Hepatocyte (in vitro differentiated cells): ENCODE data around the gene RPH3AL. TPM values are rescaled to one million over a fixed set of nuclear protein-coding genes. Genes with fewer than 3 reads are reported as not detected.

Experiments
- DNase-seq: peaks from one replicate; pipeline ENCODE4 v3.0.0-alpha.2; 2016; ENCODE audit warnings: low spot score
- H2AFZ ChIP-seq: fragments of 200-600 bp; sonication (generic); 2 replicates; pipeline ENCODE4 v1.6.0; 2016; ENCODE audit warnings: antibody characterized with exemption, mild to moderate bottlenecking
- H3K27ac ChIP-seq: fragments of 200-600 bp; sonication (generic); 2 replicates; pipeline ENCODE4 v1.5.1; 2016; ENCODE audit warnings: mild to moderate bottlenecking
- H3K27me3 ChIP-seq: fragments of 200-600 bp; sonication (generic); 2 replicates; pipeline ENCODE4 v1.6.1; 2016
- H3K36me3 ChIP-seq: fragments of 200-600 bp; sonication (generic); replicated peaks from 2 replicates; pipeline ENCODE4 v1.5.1; 2016; ENCODE audit warnings: low read depth; ENCODE audit not compliant: insufficient read depth
- H3K4me1 ChIP-seq: fragments of 200-600 bp; sonication (generic); 2 replicates; pipeline ENCODE4 v1.5.1; 2016; ENCODE audit warnings: mild to moderate bottlenecking, moderate library complexity; ENCODE audit not compliant: insufficient read depth
- H3K4me2 ChIP-seq: fragments of 200-600 bp; sonication (generic); 2 replicates; pipeline ENCODE4 v1.6.0; 2016
- H3K4me3 ChIP-seq: fragments of 200-600 bp; sonication (generic); 2 replicates; pipeline ENCODE4 v1.5.1; 2016; ENCODE audit warnings: mild to moderate bottlenecking
- H3K79me2 ChIP-seq: fragments of 200-600 bp; sonication (generic); 2 replicates; pipeline ENCODE4 v1.6.0; 2017; ENCODE audit warnings: mild to moderate bottlenecking
- H3K9me2 ChIP-seq: fragments of 200-600 bp; sonication (generic); replicated peaks from 2 replicates; pipeline ENCODE4 v1.6.0; 2017; ENCODE audit warnings: mild to moderate bottlenecking; ENCODE audit not compliant: insufficient read depth
- H3K9me3 ChIP-seq: fragments of 200-600 bp; sonication (generic); 2 replicates; pipeline ENCODE4 v1.5.1; 2016; ENCODE audit warnings: low read depth, mild to moderate bottlenecking
- H4K20me1 ChIP-seq: fragments of 200-600 bp; sonication (generic); 2 replicates; pipeline ENCODE4 v1.6.0; 2016; ENCODE audit warnings: mild to moderate bottlenecking; ENCODE audit not compliant: insufficient read depth, poor library complexity, severe bottlenecking
- EZH2 ChIP-seq: fragments of 200-600 bp; sonication (generic); IDR thresholded peaks from 2 replicates; pipeline ENCODE4 v1.6.1; 2016; ENCODE audit warnings: antibody characterized with exemption, mild to moderate bottlenecking, borderline replicate concordance
- EZH2phosphoT487 ChIP-seq: fragments of 200-600 bp; sonication (generic); IDR thresholded peaks from one replicate; pipeline ENCODE4 v1.6.1; 2018; ENCODE audit warnings: antibody characterized with exemption, mild to moderate bottlenecking, low read depth, moderate library complexity; ENCODE audit not compliant: unreplicated experiment, severe bottlenecking
- WGBS: methylation state at CpG from one replicate; pipeline ENCODE4 v1.1.6; 2016; ENCODE audit warnings: low lambda C conversion rate; ENCODE audit errors: missing lambda C conversion rate; 5-methylcytosine and 5-hydroxymethylcytosine counted together
- polyA plus RNA-seq: library from polyadenylated mRNA; unstranded; fragments of >200 nt; fragmentation: Nextera tagmentation; extraction: Ambion mirVana; gene quantifications from 2 replicates; pipeline ENCODE4 v1.2.1, GENCODE V29; 2016
- total RNA-seq: library from RNA; depleted of rRNA; stranded (reverse); fragments of >200 nt; gene quantifications from 2 replicates; pipeline ENCODE4 v1.2.3, GENCODE V29; 2014
- TF ChIP-seq, protein P1 (sequence below): fragments of 200-600 bp; sonication (generic); IDR thresholded peaks from 2 replicates; pipeline ENCODE4 v1.5.1; 2016; ENCODE audit warnings: antibody characterized with exemption, mild to moderate bottlenecking; ENCODE audit not compliant: poor library complexity

The RPH3AL gene
- total and polyA plus RNA-seq, 2 experiments from 2014 or later, result 7.0 to 7.6 TPM

DNA sequence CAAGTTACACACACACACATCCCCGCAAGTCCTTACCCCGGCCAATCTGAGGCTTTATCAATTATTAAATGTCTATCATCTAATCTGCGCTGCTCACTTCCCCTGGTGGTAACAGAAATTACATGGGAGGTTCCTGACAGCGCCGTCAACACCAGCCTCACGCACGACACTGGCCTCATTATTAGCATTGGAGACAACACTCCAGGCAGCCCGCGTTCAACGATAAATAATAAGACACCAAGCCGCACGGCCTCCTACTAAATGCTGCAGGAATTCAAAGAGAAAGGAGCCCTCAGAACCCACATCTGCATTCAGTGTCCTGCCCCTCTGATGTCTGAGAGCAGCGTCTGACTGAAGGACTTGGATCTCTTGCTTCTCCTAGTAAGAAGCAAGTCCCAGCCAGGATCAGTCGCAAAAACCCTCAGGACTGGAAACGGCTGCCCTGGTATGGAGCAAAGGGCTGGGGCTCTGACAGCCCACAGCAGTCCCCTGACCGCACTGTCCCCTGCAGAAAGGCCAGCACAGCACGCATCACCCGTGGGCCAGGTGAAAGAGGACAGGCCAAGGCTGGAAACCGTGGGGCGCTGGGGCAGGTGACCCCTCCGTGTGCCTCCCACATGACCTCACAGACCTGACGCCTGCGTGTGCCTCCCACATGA lies 7.6 kb upstream of the RPH3AL start:
- 83% methylated on average over 23 of the region's 23 CpGs for WGBS
- Histone ChIP-seq H3K4me1 (no peaks in the 10 kb centered on the region), H3K79me2 (peaks cover under 1% of the 10 kb centered on the region), H3K36me3 (no peaks in the 10 kb centered on the region), H3K27ac (no peak overlapping the region), H3K4me2 (no peak overlapping the region), H4K20me1 (no peaks in the 10 kb centered on the region), H3K27me3 (no peaks in the 10 kb centered on the region), H3K9me3 (no peaks in the 10 kb centered on the region), H3K4me3 (no peak overlapping the region), H3K9me2 (no peaks in the 10 kb centered on the region), H2AFZ (no peak overlapping the region)
- no peak for DNase-seq
- TF ChIP-seq, protein P1, sequence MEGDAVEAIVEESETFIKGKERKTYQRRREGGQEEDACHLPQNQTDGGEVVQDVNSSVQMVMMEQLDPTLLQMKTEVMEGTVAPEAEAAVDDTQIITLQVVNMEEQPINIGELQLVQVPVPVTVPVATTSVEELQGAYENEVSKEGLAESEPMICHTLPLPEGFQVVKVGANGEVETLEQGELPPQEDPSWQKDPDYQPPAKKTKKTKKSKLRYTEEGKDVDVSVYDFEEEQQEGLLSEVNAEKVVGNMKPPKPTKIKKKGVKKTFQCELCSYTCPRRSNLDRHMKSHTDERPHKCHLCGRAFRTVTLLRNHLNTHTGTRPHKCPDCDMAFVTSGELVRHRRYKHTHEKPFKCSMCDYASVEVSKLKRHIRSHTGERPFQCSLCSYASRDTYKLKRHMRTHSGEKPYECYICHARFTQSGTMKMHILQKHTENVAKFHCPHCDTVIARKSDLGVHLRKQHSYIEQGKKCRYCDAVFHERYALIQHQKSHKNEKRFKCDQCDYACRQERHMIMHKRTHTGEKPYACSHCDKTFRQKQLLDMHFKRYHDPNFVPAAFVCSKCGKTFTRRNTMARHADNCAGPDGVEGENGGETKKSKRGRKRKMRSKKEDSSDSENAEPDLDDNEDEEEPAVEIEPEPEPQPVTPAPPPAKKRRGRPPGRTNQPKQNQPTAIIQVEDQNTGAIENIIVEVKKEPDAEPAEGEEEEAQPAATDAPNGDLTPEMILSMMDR, result no peak
- TF ChIP-seq EZH2 (no peak), EZH2phosphoT487 (no peak)

DNA sequence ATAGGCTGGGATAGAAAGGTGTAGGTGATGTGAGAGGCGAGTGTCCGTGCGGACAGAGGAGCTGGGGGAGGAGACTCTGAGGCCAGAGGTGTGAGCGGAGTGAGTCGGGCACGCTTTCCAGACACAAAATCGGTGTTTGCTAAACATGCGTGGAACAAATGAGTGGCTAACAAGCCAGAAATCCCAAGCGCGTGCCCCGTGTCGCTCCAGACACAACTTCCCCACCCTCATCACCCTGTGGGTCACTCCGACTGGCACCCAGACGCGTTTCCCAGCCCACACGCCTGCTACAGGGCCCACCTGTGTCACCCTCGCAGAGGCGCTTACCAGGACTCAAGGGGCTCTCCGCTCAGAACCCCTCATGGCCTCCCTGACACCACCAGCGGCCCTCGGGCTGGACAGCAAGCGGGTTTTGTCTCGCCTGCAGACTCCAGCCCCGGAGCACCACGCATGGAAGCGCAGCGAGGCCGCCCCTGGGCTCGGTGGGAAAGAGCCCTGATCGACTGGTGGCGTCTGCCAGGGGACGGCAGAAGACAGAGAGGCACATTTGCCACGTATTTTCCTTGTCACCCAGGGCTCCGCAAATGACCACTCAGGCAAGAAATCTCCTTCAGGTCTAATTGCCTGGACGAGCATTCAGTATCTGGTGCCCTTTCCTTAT lies 6.0 kb upstream of the RPH3AL start:
- Histone ChIP-seq H3K79me2 (peaks cover 9% of the 10 kb centered on the region), H3K4me3 (no peak overlapping the region), H3K9me3 (no peaks in the 10 kb centered on the region), H3K27me3 (no peaks in the 10 kb centered on the region), H3K36me3 (no peaks in the 10 kb centered on the region), H3K4me1 (peaks cover 8% of the 10 kb centered on the region), H2AFZ (no peak overlapping the region), H3K4me2 (no peak overlapping the region), H4K20me1 (no peaks in the 10 kb centered on the region), H3K9me2 (no peaks in the 10 kb centered on the region), H3K27ac (no peak overlapping the region)
- TF ChIP-seq EZH2phosphoT487, result no peak
- DNase-seq, result no peak
- 96% methylated on average over 29 of the region's 35 CpGs for WGBS

DNA sequence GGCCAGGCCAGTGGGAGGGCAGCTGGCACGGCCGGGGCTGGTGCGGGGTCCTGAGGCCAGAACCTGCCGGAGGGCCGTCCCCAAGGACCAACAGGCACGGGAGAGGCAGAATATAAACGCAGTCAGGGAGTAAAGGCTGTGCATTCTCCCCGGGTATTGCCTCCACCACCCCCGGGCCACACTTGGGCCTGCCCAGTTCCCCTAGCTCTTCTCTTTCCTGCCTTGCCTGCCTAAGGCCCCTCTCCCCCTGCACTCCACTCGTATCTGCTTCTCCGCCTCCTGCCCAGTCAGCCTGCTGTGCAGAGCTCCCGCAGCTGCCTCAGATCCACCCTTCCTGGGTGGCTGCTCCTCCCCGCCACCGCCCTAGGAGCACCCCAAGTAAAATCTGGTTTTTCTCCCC lies 5.0 kb upstream of the RPH3AL start:
- WGBS, result 73% methylated on average over 13 of the region's 14 CpGs
- no peak overlapping the region for H3K4me3 ChIP-seq
- no peak overlapping the region for H3K27ac ChIP-seq

More for the DNA sequence above, 5.0 kb upstream of the RPH3AL start:
- no peaks in the 10 kb centered on the region for H3K27me3 ChIP-seq
- H3K79me2 ChIP-seq, result peaks cover 9% of the 10 kb centered on the region
- H3K9me2 ChIP-seq, result no peaks in the 10 kb centered on the region
- no peaks in the 10 kb centered on the region for H4K20me1 ChIP-seq
- no peaks in the 10 kb centered on the region for H3K36me3 ChIP-seq
- H3K4me1 ChIP-seq, result peaks cover 18% of the 10 kb centered on the region
- H2AFZ ChIP-seq, result no peak overlapping the region
- no peaks in the 10 kb centered on the region for H3K9me3 ChIP-seq
- H3K4me2 ChIP-seq, result no peak overlapping the region
- TF ChIP-seq EZH2phosphoT487, result no peak
- no peak for TF ChIP-seq EZH2
- TF ChIP-seq, protein P1, result no peak
- DNase-seq, result no peak
